ENCODE results near the gene GRM5. TPM values are rescaled to one million over a fixed set of nuclear protein-coding genes. Genes with fewer than 3 reads are reported as not detected.

GRM5 gene
- total RNA-seq, 4 donors from 2014 or later = 0.09 TPM; not detected in 3

DNA sequence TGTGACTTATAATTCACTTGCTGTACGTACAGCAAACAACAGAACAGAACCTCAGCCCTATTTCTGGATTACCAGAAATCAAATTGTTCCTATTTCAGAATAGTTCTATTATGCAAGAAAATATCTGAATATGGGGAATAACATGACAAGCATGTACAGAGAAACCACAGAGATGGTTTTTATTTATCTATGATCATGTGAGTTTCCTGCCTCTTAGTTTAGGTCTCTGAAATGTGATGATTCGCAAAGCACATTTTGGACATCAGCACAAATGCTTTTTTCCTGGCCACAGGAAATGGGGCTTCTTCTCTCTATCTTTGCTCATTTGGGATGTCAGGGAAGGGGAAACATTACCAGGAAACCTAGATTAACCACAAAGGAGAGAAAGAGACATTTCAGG, 461.5 kb downstream of the GRM5 start:
- Histone ChIP-seq H3K9me3 (no peaks in the 10 kb centered on the region), H3K4me1 (no peaks in the 10 kb centered on the region), H3K27ac (no peak overlapping the region), H3K27me3 (no peaks in the 10 kb centered on the region), H3K4me3 (no peak overlapping the region), H3K36me3 (no peaks in the 10 kb centered on the region)
- no peak for TF ChIP-seq POLR2A (IDR thresholded peaks at IDR 0.05)
- TF ChIP-seq, protein P1, sequence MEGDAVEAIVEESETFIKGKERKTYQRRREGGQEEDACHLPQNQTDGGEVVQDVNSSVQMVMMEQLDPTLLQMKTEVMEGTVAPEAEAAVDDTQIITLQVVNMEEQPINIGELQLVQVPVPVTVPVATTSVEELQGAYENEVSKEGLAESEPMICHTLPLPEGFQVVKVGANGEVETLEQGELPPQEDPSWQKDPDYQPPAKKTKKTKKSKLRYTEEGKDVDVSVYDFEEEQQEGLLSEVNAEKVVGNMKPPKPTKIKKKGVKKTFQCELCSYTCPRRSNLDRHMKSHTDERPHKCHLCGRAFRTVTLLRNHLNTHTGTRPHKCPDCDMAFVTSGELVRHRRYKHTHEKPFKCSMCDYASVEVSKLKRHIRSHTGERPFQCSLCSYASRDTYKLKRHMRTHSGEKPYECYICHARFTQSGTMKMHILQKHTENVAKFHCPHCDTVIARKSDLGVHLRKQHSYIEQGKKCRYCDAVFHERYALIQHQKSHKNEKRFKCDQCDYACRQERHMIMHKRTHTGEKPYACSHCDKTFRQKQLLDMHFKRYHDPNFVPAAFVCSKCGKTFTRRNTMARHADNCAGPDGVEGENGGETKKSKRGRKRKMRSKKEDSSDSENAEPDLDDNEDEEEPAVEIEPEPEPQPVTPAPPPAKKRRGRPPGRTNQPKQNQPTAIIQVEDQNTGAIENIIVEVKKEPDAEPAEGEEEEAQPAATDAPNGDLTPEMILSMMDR (IDR thresholded peaks at IDR 0.05) = no peak
- intact Hi-C loops (cut with DNase I) = no loop called here
- no peak for DNase-seq
- 71 to 80% methylated on average over 2 of the region's 2 CpGs for WGBS, 2 donors

DNA sequence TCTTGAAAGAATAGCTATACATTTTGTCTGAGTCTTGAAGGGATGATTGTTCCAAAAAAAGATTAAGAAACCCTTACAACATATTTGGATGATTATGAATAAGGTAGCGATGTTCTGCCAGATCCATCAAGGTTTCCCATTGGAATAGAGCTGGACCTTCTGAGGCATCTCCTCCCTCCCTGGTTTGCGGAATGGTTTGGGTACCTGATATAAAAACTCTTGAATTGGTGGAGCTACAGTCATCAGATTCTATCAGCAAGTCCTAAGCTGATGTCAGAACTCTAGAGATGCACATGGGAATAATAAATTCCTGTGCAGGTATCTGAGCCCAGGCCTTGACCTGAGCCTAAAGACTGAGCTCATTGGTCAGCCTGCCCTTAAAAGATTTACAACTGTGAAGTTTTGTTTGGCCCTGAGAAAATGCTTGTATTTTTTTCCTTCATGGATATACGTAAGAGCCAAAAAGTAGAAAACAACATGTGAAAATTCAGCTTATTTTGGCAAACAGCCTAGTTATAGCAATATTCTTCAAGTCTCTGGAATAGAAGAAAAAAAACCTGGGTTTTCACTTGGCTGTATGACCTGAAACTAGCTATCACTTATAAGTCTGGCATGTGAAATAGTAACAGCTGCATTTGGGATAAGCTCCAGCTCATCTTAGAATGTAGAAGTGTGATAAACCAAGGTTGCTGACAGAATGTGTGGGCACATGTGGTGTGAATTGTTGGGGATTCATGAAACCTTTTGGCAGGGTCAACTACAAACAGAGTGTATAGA, 462.5 kb downstream of the GRM5 start:
- TF ChIP-seq, protein P1 (IDR thresholded peaks at IDR 0.05) = no peak
- no peak for TF ChIP-seq POLR2A (IDR thresholded peaks at IDR 0.05)
- H3K36me3 ChIP-seq = no peaks in the 10 kb centered on the region
- no peaks in the 10 kb centered on the region for H3K27me3 ChIP-seq
- H3K4me1 ChIP-seq = no peaks in the 10 kb centered on the region
- DNase-seq = no peak
- H3K9me3 ChIP-seq = no peaks in the 10 kb centered on the region
- H3K27ac ChIP-seq = no peak overlapping the region
- no peak overlapping the region for H3K4me3 ChIP-seq
- intact Hi-C loops (cut with DNase I) = no loop called here
- 80 to 87% methylated on average over 3 of the region's 3 CpGs for WGBS, 2 donors

DNA sequence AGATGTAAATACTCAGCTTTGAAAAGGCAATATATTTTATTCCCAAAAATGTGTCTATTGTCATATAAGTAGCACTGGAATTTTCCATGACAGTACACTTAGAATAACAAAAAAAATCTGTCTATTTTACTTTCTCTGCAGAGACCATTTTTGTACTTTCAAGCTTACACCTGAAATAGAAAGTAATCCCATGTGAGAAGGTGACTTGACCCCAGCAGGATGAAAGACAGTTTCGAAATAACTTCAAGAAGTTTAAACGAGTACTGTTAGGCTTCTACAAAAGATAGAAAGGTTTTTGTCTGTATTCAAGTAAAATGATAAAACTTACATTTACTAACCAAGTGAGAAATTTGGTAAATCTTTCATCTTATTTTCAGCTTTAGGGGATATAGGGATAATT, 468.4 kb downstream of the GRM5 start:
- intact Hi-C loops (cut with DNase I) = no loop called here
- TF ChIP-seq, protein P1 (IDR thresholded peaks at IDR 0.05) = no peak
- no peak for TF ChIP-seq POLR2A (IDR thresholded peaks at IDR 0.05)
- no peak overlapping the region for H3K27ac ChIP-seq
- DNase-seq = no peak
- H3K4me3 ChIP-seq = no peak overlapping the region
- H3K9me3 ChIP-seq = no peaks in the 10 kb centered on the region
- WGBS, 2 donors = 45 to 51% methylated on average over 2 of the region's 2 CpGs
- no peaks in the 10 kb centered on the region for H3K4me1 ChIP-seq
- no peaks in the 10 kb centered on the region for H3K36me3 ChIP-seq
- no peaks in the 10 kb centered on the region for H3K27me3 ChIP-seq

DNA sequence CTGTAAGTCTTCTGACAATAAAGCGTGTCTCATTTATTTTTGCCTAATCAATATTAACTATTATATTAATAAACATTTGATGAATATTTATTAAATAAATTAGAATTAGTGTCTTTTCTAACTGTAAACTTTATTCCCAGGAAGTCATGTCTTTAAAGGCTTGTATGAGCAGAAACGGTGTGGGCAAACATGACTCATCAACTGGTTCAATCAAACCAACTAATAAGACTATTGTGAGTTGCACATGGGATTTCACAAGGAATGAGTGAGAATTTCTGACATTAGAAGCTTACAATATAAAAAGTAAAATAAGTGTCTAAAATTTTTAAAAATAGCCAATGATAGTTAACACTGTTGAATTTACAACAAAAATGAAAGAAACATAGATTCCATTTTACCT, 469.0 kb downstream of the GRM5 start:
- H3K27ac ChIP-seq = no peak overlapping the region
- DNase-seq = no peak
- H3K36me3 ChIP-seq = no peaks in the 10 kb centered on the region
- intact Hi-C loops (cut with DNase I) = no loop called here
- no peaks in the 10 kb centered on the region for H3K9me3 ChIP-seq
- 56 to 69% methylated on average over 2 of the region's 2 CpGs for WGBS, 2 donors
- no peaks in the 10 kb centered on the region for H3K27me3 ChIP-seq
- no peak for TF ChIP-seq POLR2A (IDR thresholded peaks at IDR 0.05)
- TF ChIP-seq, protein P1 (IDR thresholded peaks at IDR 0.05) = no peak
- no peaks in the 10 kb centered on the region for H3K4me1 ChIP-seq
- no peak overlapping the region for H3K4me3 ChIP-seq

DNA sequence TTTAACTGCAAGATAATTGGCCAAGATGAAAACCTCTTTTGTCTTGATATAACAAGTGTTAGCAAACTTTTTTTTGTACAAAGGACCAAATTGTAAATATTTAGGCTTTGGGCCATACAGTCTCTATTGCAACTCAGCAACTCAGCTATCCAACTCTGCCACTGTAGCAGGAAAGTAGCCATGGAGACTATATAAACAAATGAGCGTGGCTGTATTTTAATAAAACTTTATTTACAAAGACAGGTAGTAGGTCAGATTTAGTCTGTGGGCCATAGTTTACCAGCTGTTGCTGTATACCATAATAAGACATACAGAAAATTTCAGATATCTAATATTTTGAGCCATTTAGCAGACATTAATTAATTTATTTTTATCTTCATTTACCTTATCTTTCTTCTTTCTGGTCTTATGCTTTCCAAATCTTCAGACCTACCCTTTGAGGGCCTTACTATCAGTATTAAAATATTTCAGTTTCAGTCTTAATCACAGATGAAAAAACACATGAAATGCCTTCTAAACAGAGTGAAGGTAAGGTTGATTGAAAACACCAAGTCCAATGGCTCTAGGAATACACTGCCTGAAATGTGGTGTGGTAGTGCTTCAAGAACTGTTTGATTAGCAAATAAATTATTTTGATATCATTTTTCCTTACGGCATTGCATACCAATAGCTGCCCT, 471.4 kb downstream of the GRM5 start:
- Histone ChIP-seq H3K36me3 (no peaks in the 10 kb centered on the region), H3K4me1 (no peaks in the 10 kb centered on the region), H3K27me3 (no peaks in the 10 kb centered on the region), H3K27ac (no peak overlapping the region), H3K4me3 (no peak overlapping the region), H3K9me3 (no peaks in the 10 kb centered on the region)
- no peak for DNase-seq
- intact Hi-C loops (cut with DNase I) = no loop called here
- TF ChIP-seq, protein P1 (IDR thresholded peaks at IDR 0.05) = no peak
- no peak for TF ChIP-seq POLR2A (IDR thresholded peaks at IDR 0.05)
- 64 to 72% methylated on average over 2 of the region's 2 CpGs for WGBS, 2 donors

Data from esophagus squamous epithelium (tissue), 5 donors.